Measurements from ENCODE around the gene B3GALT4. TPM values are rescaled to one million over a fixed set of nuclear protein-coding genes. Genes with fewer than 3 reads are reported as not detected.
"Not testable (repeated sequence)": the region's sequence is repeated elsewhere in the genome, so short reads cannot be mapped to it uniquely, and the experiment has no call there.

Gene B3GALT4
- total and polyA plus RNA-seq, 2 of the 13 experiments (the other 11 are each of a cell fraction or from before 2014, with no cell fraction given), result 0.04 to 0.27 TPM

DNA sequence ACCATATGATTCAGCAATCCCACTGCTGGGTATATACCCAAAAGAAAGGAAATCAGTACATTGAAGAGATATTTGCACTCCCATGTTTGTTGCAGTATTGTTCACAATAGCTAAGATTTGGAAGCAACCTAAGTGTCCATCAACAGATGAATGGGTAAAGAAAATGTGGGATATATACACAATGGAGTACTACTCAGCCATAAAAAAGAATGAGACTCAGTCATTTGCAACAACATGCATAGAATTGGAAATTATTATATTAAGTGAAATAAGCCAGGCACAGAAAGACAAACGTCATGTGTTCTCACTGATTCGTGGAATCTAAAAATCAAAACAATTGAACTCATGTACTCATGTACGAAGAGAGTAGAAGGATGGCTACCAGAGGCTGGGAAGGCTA, 14.4 kb upstream of the B3GALT4 start:
- H3K27ac ChIP-seq (ENCODE audit: extremely low read length, insufficient read depth, low read length); H3K27me3 ChIP-seq (ENCODE audit: control insufficient read depth in 1 of 2, insufficient read depth in 2 of 2, low read length in 2 of 2); H3K4me1 ChIP-seq (ENCODE audit: insufficient read depth, low read length); H4K20me1 ChIP-seq (ENCODE audit: insufficient read depth, low read length); H3K79me2 ChIP-seq (ENCODE audit: insufficient read depth, low read length); intact Hi-C loops (cut with micrococcal nuclease; ENCODE audit: unreplicated experiment); BruUV-seq (replicated peaks); in situ Hi-C loops (cut with HindIII; ENCODE audit: extremely low pct_ligation_motif_present, low pct_unique_long_range_greater_than_20kb); H2AFZ ChIP-seq (ENCODE audit: low read length); CTCF ChIA-PET (ENCODE audit: low intra/inter-chr PET ratio, low total read pairs); ATAC-seq; H3K9ac ChIP-seq (ENCODE audit: insufficient read depth, low read depth, low read length); DNase-seq (ENCODE audit: low spot score); H3K4me3 ChIP-seq (replicated peaks in 1 of 3; ENCODE audit: insufficient read depth in 1 of 3, low read depth in 2 of 3, low read length in 3 of 3); H3K4me2 ChIP-seq (ENCODE audit: low read depth, low read length); H3K9me3 ChIP-seq (ENCODE audit: low read length); FAIRE-seq: not testable (repeated sequence)
- peaks cover 26 to 67% of the 10 kb centered on the region in 2 experiments for H3K36me3 ChIP-seq (replicated peaks in 1 of 2; ENCODE audit: control insufficient read depth in 1 of 2, insufficient read depth in 2 of 2, low read length in 2 of 2)
- WGBS (ENCODE audit: low lambda C conversion rate), result 95% methylated on average over 3 of the region's 3 CpGs
- POLR2A ChIA-PET, result interaction anchor here (2.2 to 7.4 kb wide), 2 partner anchors 9 to 13 kb away, joined by 6 to 44 read pairs; partner anchors contain the start of genes RPS18 and VPS52

DNA sequence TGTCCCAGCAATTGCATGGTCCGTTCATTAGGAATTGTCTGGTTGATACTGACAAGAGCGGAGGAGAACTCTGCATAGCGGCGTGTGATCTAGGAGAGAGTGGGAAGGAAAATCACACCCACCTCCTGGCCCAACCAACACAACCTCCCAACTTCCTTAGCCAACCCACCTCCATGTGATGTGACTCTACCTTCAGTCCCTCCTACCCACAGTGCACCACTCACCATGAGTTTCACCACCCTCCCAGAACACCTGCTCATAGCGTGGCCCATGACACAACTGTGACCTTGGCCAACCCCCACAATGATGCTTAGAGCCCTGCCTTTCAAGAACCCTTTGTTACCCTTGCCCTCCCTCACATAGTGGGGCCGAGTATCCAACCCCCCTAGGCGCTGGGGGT, 12.9 kb upstream of the B3GALT4 start:
- DNase-seq (ENCODE audit: low spot score) (no peak), FAIRE-seq (no peak), ATAC-seq (no peak)
- no peak overlapping the region for H3K27ac ChIP-seq (ENCODE audit: extremely low read length, insufficient read depth, low read length)
- H2AFZ ChIP-seq (ENCODE audit: low read length), result no peak overlapping the region
- peaks cover 32 to 77% of the 10 kb centered on the region in 2 experiments for H3K36me3 ChIP-seq (replicated peaks in 1 of 2; ENCODE audit: control insufficient read depth in 1 of 2, insufficient read depth in 2 of 2, low read length in 2 of 2)
- no peak for TF ChIP-seq JDP2 (CRISPR knock-in tag; IDR thresholded peaks at IDR 0.05; ENCODE audit: borderline replicate concordance)
- no peak for TF ChIP-seq ZNF598 (CRISPR knock-in tag; IDR thresholded peaks at IDR 0.05; ENCODE audit: borderline replicate concordance)
- H3K27me3 ChIP-seq (ENCODE audit: control insufficient read depth in 1 of 2, insufficient read depth in 2 of 2, low read length in 2 of 2), result no peaks in the 10 kb centered on the region
- WGBS (ENCODE audit: low lambda C conversion rate), result 87% methylated on average over 7 of the region's 7 CpGs
- POLR2A ChIA-PET, result interaction anchor here (0.9 to 7.4 kb wide), 3 partner anchors 8 to 292 kb away, joined by 3 to 44 read pairs (median 6); partner anchors contain the start of genes RPS18 and VPS52
- H3K4me3 ChIP-seq (replicated peaks in 1 of 3; ENCODE audit: insufficient read depth in 1 of 3, low read depth in 2 of 3, low read length in 3 of 3), result no peak overlapping the region
- CTCF ChIA-PET (ENCODE audit: low intra/inter-chr PET ratio, low total read pairs), result no interaction called here
- H3K9me3 ChIP-seq (ENCODE audit: low read length), result no peaks in the 10 kb centered on the region
- in situ Hi-C loops (cut with HindIII; ENCODE audit: extremely low pct_ligation_motif_present, low pct_unique_long_range_greater_than_20kb) (no loop called here), intact Hi-C loops (cut with micrococcal nuclease; ENCODE audit: unreplicated experiment) (no loop called here)
- no peaks in the 10 kb centered on the region for H3K79me2 ChIP-seq (ENCODE audit: insufficient read depth, low read length)
- no peak overlapping the region for H3K4me2 ChIP-seq (ENCODE audit: low read depth, low read length)
- no peaks in the 10 kb centered on the region for H4K20me1 ChIP-seq (ENCODE audit: insufficient read depth, low read length)
- no peak overlapping the region for H3K9ac ChIP-seq (ENCODE audit: insufficient read depth, low read depth, low read length)
- no peaks in the 10 kb centered on the region for H3K4me1 ChIP-seq (ENCODE audit: insufficient read depth, low read length)
- no TSS peak for BruUV-seq (replicated peaks)
